Breast epithelium (tissue), 3 donors: Measurements from ENCODE around the gene PROM2.

ENCODE experiments used
- POLR2A ChIP-seq: fragments of 450-650 bp; IDR thresholded peaks from one replicate; pipeline ENCODE4 v1.6.1; 2016; ENCODE audit warnings: antibody characterized with exemption, mild to moderate bottlenecking, moderate library complexity
- POLR2AphosphoS5 ChIP-seq, 3 donors: sonication (generic); formaldehyde crosslinking; IDR thresholded peaks; one replicate each; pipeline ENCODE4 v1.6.1; 2017; ENCODE audit warnings: antibody characterized with exemption in 3 of 3
- TF ChIP-seq, protein P1 (sequence below), 3 donors: fragments of 450-650 bp; IDR thresholded peaks; one replicate each; pipeline ENCODE4 v1.5.1; 2016 to 2017; ENCODE audit warnings: antibody characterized with exemption in 3 of 3, mild to moderate bottlenecking in 3 of 3, moderate library complexity in 3 of 3

DNA sequence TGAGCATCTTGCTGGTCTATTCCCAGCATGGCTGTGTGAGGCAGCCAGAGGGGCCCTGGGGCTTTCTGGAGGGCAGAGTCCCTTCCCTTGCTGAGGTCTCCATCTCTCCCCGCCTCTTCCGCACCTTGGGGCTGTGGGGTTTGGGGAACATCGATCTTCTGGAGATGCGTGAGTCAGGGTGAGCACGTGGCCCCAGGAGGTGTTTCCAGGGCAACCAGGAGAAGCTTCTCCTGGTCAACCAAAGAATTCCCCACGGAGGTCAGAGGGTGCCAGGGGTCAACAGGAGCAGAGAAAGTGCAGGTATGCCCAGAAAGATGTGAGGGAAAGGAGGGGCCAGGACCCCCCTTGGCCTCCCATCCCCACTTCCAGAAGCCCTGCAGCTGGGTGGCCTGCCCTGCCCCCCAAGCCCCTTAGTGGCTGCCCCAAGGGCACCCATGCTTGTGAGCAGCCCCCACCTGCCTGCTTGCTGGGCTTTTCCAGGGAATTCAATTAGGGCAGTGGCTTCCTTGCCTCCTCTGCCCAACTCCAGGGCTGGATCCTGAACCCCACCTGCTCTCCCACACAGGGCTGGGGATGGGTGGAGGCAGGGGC, 2.8 kb upstream of the PROM2 start:
- TF ChIP-seq, protein P1, sequence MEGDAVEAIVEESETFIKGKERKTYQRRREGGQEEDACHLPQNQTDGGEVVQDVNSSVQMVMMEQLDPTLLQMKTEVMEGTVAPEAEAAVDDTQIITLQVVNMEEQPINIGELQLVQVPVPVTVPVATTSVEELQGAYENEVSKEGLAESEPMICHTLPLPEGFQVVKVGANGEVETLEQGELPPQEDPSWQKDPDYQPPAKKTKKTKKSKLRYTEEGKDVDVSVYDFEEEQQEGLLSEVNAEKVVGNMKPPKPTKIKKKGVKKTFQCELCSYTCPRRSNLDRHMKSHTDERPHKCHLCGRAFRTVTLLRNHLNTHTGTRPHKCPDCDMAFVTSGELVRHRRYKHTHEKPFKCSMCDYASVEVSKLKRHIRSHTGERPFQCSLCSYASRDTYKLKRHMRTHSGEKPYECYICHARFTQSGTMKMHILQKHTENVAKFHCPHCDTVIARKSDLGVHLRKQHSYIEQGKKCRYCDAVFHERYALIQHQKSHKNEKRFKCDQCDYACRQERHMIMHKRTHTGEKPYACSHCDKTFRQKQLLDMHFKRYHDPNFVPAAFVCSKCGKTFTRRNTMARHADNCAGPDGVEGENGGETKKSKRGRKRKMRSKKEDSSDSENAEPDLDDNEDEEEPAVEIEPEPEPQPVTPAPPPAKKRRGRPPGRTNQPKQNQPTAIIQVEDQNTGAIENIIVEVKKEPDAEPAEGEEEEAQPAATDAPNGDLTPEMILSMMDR (IDR thresholded peaks at IDR 0.05): no peak
- TF ChIP-seq POLR2A (no peak), POLR2AphosphoS5 (IDR thresholded peaks at IDR 0.05) (no peak)
